ENCODE results near the gene CDK6. TPM values are rescaled to one million over a fixed set of nuclear protein-coding genes. Genes with fewer than 3 reads are reported as not detected.

CDK6 gene
- total and polyA plus RNA-seq, 2 of the 8 experiments (the other 6 are each of a cell fraction or from before 2014, with no cell fraction given), result 5.9 to 18.9 TPM

DNA sequence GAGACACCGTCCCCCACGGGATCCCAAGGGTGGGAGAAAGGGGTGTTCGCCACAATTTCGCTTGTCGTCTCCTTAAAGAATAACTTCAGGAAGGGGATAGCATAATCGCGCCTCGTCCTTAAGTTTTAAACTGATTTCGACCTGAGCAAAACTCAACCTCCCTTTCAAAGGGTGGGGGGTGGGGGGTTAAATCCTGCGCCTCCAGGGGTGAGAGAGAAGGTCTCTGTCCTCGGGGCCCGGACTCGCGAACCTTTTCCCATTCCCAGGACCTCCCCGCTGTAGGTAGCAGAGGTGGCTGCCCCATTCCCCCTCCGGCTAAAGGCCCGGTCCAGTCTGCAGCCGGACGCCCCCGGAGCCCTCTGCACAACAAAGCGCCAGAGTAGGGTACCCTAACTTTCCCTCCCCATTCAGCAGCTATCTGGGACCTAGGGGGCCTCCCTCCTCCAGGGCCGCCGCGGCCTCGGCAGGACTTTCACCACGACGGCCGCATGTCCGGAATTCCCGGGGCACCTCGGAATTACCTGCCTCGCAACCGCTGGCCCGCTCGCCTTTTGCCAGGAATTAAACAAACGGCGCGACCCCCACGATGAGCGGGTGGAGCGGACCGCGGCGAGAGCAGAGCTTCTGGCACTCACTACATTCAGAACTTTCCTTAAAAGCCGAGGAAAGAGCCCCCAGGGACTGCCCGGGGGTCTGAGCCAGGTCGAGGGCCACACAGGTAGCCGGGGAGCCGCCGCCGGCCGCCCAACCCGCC, 1.7 kb downstream of the CDK6 start:
- H3K23me2 ChIP-seq (ENCODE audit: low read depth, low read length), result peaks cover 34% of the 10 kb centered on the region
- no peak overlapping the region for H4K5ac ChIP-seq (ENCODE audit: insufficient read length, low read depth, low read length)
- no peak overlapping the region for H2BK20ac ChIP-seq (ENCODE audit: low read length)
- DNase-seq (ENCODE audit: low read depth in 1 of 2, low spot score in 2 of 2) (peak in 1 of 2 experiments; percentile 80), FAIRE-seq (no peak)
- 2% methylated on average over 38 of the region's 53 CpGs; no CpG with 5 or more reads in 1 of the 2 experiments for WGBS, 2 experiments (ENCODE audit: extremely low coverage in 1 of 2, insufficient coverage in 1 of 2, insufficient read length in 1 of 2, insufficient replicate concordance in 2 of 2, low coverage in 1 of 2, low lambda C conversion rate in 2 of 2, missing lambda C conversion rate in 1 of 2)
- peak overlapping the region in 1 of 4 experiments; percentile 41; a peak in 1 of 7 replicates for H3K9ac ChIP-seq (replicated peaks in 1 of 4; ENCODE audit: extremely low read depth in 1 of 4, low read depth in 3 of 4, low read length in 3 of 4)
- H2BK15ac ChIP-seq (ENCODE audit: low read length), result no peak overlapping the region
- no peak overlapping the region for H3K56ac ChIP-seq (replicated peaks; ENCODE audit: insufficient read length, low read depth, low read length)
- no peaks in the 10 kb centered on the region for H3K9me3 ChIP-seq (ENCODE audit: insufficient read depth in 2 of 2, low read depth in 1 of 2, low read length in 1 of 2)
- ChIA-PET POLR2A (ENCODE audit: partially characterized antibody) (no interaction called here), CTCF (ENCODE audit: partially characterized antibody) (interaction anchor here (0.6 to 4.3 kb wide), 2 partner anchors 24 to 142 kb away, joined by 3 to 17 read pairs; no protein-coding TSS in a partner anchor)
- H3K4ac ChIP-seq (replicated peaks; ENCODE audit: insufficient read length, low read depth, low read length), result no peak overlapping the region
- H3K4me1 ChIP-seq (replicated peaks in 1 of 4; ENCODE audit: control insufficient read depth in 3 of 4, insufficient read depth in 4 of 4, low read length in 3 of 4), result peaks cover 0 to 4% (median 1%) of the 10 kb centered on the region in 4 experiments; a peak in 2 of 7 replicates
- no peak overlapping the region for H2BK120ac ChIP-seq (replicated peaks; ENCODE audit: low read depth, low read length)
- no peak overlapping the region for H2BK5ac ChIP-seq (ENCODE audit: low read depth, low read length)
- H3K18ac ChIP-seq (ENCODE audit: extremely low read depth, low read length), result peak overlapping the region; percentile 62; the same call in 1 of the 2 replicates
- peak overlapping the region; percentile 96 to 98 for H3K4me2 ChIP-seq (ENCODE audit: insufficient read depth in 1 of 2, low read depth in 2 of 2, low read length in 2 of 2)
- no peak overlapping the region for H2AK5ac ChIP-seq (ENCODE audit: low read depth, low read length)
- peak overlapping the region; percentile 46; the same call in 1 of the 2 replicates for H4K8ac ChIP-seq (ENCODE audit: extremely low read depth, insufficient read depth, low read length)
- H3K14ac ChIP-seq (ENCODE audit: insufficient read length), result no peak overlapping the region
- H3K36me3 ChIP-seq (ENCODE audit: control insufficient read depth in 2 of 4, insufficient read depth in 4 of 4, low read length in 3 of 4), result no peaks in the 10 kb centered on the region
- H4K91ac ChIP-seq (replicated peaks; ENCODE audit: insufficient read length, low read length), result no peak overlapping the region
- H4K20me1 ChIP-seq (replicated peaks in 1 of 2; ENCODE audit: control insufficient read depth in 1 of 2, insufficient read depth in 2 of 2, low read length in 2 of 2), result peaks cover 0 to 3% of the 10 kb centered on the region in 2 experiments
- no peak overlapping the region for H3K23ac ChIP-seq (ENCODE audit: insufficient read length)
- H3K27ac ChIP-seq (ENCODE audit: low read depth, low read length), result no peak overlapping the region
- peak overlapping the region; percentile 38 to 81 (median 58) for H3K4me3 ChIP-seq (ENCODE audit: extremely low read depth in 1 of 4, insufficient read depth in 2 of 4, low read depth in 3 of 4, low read length in 4 of 4)
- H3K27me3 ChIP-seq (replicated peaks in 1 of 4; ENCODE audit: control insufficient read depth in 3 of 4, extremely low read depth in 1 of 4, insufficient read depth in 3 of 4, low read length in 3 of 4), result peaks cover 0 to 16% (median 8%) of the 10 kb centered on the region in 4 experiments; a peak in 5 of 7 replicates
- H2AFZ ChIP-seq (ENCODE audit: low read length), result no peak overlapping the region
- H3K79me1 ChIP-seq (ENCODE audit: low read depth, low read length), result no peaks in the 10 kb centered on the region
- no peak overlapping the region for H2BK12ac ChIP-seq (ENCODE audit: low read depth, low read length)
- H3K79me2 ChIP-seq (ENCODE audit: control insufficient read depth in 1 of 2, insufficient read depth in 2 of 2, low read length in 2 of 2), result peaks cover 0 to 16% of the 10 kb centered on the region in 2 experiments; a peak in 2 of 4 replicates
- TF ChIP-seq CBX8 (IDR thresholded peaks at IDR 0.05; ENCODE audit: borderline replicate concordance, low read depth, low read length) (no peak), TEAD4 (IDR thresholded peaks at IDR 0.05; ENCODE audit: low read depth, low read length) (peak; percentile 51; the same call in 1 of the 2 replicates), TCF12 (IDR thresholded peaks at IDR 0.05; ENCODE audit: low read depth, low read length) (no peak), PHF8 (conservative IDR thresholded peaks at IDR 0.05; ENCODE audit: low read depth, low read length) (no peak), SUZ12 (IDR thresholded peaks at IDR 0.05; ENCODE audit: low read length) (0 out of 2 replicates have a peak, but pooled peaks have one; percentile 38), RBBP5 (IDR thresholded peaks at IDR 0.05; ENCODE audit: borderline replicate concordance, low read depth, low read length) (no peak), EGR1 (IDR thresholded peaks at IDR 0.05; ENCODE audit: borderline replicate concordance, low read depth, low read length) (peak; percentile 11; the same call in 1 of the 2 replicates), RXRA (IDR thresholded peaks at IDR 0.05; ENCODE audit: insufficient read depth, low read depth, low read length) (no peak), CHD2 (IDR thresholded peaks at IDR 0.05; ENCODE audit: low read length) (no peak), JUND (IDR thresholded peaks at IDR 0.05; ENCODE audit: low read length) (no peak)
- TF ChIP-seq, protein P1, sequence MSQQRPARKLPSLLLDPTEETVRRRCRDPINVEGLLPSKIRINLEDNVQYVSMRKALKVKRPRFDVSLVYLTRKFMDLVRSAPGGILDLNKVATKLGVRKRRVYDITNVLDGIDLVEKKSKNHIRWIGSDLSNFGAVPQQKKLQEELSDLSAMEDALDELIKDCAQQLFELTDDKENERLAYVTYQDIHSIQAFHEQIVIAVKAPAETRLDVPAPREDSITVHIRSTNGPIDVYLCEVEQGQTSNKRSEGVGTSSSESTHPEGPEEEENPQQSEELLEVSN (IDR thresholded peaks at IDR 0.05), result peak; percentile 78; the same call in 1 of the 2 replicates

Data from H1 (cell line).